Endodermal cell (in vitro differentiated cells): ENCODE data around the gene CNMD. TPM values are rescaled to one million over a fixed set of nuclear protein-coding genes. Genes with fewer than 3 reads are reported as not detected.
"Not testable (repeated sequence)": the region's sequence is repeated elsewhere in the genome, so short reads cannot be mapped to it uniquely, and the experiment has no call there.

Experiments used
- DNase-seq: peaks from one replicate; pipeline ENCODE4 v3.0.0-alpha.2; 2017
- H3K27ac ChIP-seq: 2 replicates; pipeline ENCODE4 v1.5.1; 2013; ENCODE audit warnings: mild to moderate bottlenecking, low read depth, low read length, moderate library complexity
- H3K27me3 ChIP-seq: 2 replicates; pipeline ENCODE4 v1.6.1; 2013; ENCODE audit warnings: mild to moderate bottlenecking, low read length, moderate library complexity; ENCODE audit not compliant: insufficient read depth, control insufficient read depth, poor library complexity, severe bottlenecking
- H3K36me3 ChIP-seq: 2 replicates; pipeline ENCODE4 v1.7.0; 2013; ENCODE audit warnings: mild to moderate bottlenecking, low read length, moderate library complexity; ENCODE audit not compliant: control insufficient read depth, insufficient read depth
- H3K4me1 ChIP-seq: one replicate; pipeline ENCODE4 v1.7.0; 2013; ENCODE audit warnings: low read length; ENCODE audit not compliant: control insufficient read depth, insufficient read depth
- H3K4me3 ChIP-seq: 2 replicates; pipeline ENCODE4 v1.5.1; 2013; ENCODE audit warnings: mild to moderate bottlenecking, low read length, moderate library complexity
- H3K9ac ChIP-seq: 2 replicates; pipeline ENCODE4 v1.6.1; 2013; ENCODE audit warnings: mild to moderate bottlenecking, low read length, moderate library complexity; ENCODE audit not compliant: poor library complexity, severe bottlenecking; ENCODE audit errors: extremely low read depth
- H3K9me3 ChIP-seq: 2 replicates; pipeline ENCODE4 v1.6.1; 2013; ENCODE audit warnings: mild to moderate bottlenecking, low read length, moderate library complexity; ENCODE audit not compliant: control insufficient read depth
- H3K27ac Mint-ChIP-seq: 2 replicates; pipeline ENCODE4 v1.8.0; 2020; ENCODE audit warnings: mixed read lengths
- H3K27me3 Mint-ChIP-seq: 2 replicates; pipeline ENCODE4 v1.8.0; 2021; ENCODE audit warnings: mild to moderate bottlenecking, mixed read lengths; ENCODE audit not compliant: insufficient read depth
- H3K36me3 Mint-ChIP-seq: 2 replicates; pipeline ENCODE4 v1.8.0; 2020; ENCODE audit warnings: low read depth, mixed read lengths
- H3K4me1 Mint-ChIP-seq: 2 replicates; pipeline ENCODE4 v1.8.0; 2020; ENCODE audit warnings: mixed read lengths
- H3K4me3 Mint-ChIP-seq: 2 replicates; pipeline ENCODE4 v1.8.0; 2020; ENCODE audit warnings: mild to moderate bottlenecking, moderate library complexity, mixed read lengths
- H3K9me3 Mint-ChIP-seq: 2 replicates; pipeline ENCODE4 v1.8.0; 2020; ENCODE audit warnings: mild to moderate bottlenecking, mixed read lengths
- CTCF ChIP-seq: fragments of 200-600 bp; sonication (generic); conservative IDR thresholded peaks from 2 replicates; pipeline ENCODE4 v1.5.0; 2021; ENCODE audit warnings: antibody characterized with exemption, mild to moderate bottlenecking
- WGBS, 2 experiments: methylation state at CpG; one replicate each; pipeline versions ENCODE4 v1.1.5 to v1.1.7; 2013; ENCODE audit warnings: missing lambda C conversion rate in 2 of 2, mixed read lengths in 1 of 2; ENCODE audit not compliant: insufficient coverage in 1 of 2, insufficient read length in 1 of 2; 5-methylcytosine and 5-hydroxymethylcytosine counted together
- total RNA-seq, 2 donors: library from RNA; stranded (reverse); fragmentation: NEBNext Ultra II Directional in 1 of 2; extraction: Animal tissue kit (Norgen Biotek cat#: 25700) in 1 of 2; gene quantifications; 2 replicates in 1 of 2; 3 replicates in 1 of 2; pipeline ENCODE4 v1.2.1, GENCODE V29; 2021

Gene CNMD
- total RNA-seq, 2 donors from 2014 or later: 1.2 to 3.3 TPM

- Mint-ChIP-seq H3K4me3 (no peak overlapping the region), H3K27me3 (peaks cover 2% of the 10 kb centered on the region), H3K9me3 (peaks cover 27% of the 10 kb centered on the region), H3K27ac (no peak overlapping the region), H3K36me3 (no peaks in the 10 kb centered on the region), H3K4me1 (peaks cover 21% of the 10 kb centered on the region)
- Histone ChIP-seq H3K36me3 (no peaks in the 10 kb centered on the region), H3K27ac (no peak overlapping the region), H3K9me3 (no peaks in the 10 kb centered on the region), H3K9ac (no peak overlapping the region), H3K4me1 (peaks cover 3% of the 10 kb centered on the region), H3K4me3 (no peak overlapping the region), H3K27me3 (no peaks in the 10 kb centered on the region)
- TF ChIP-seq CTCF: no peak
- DNase-seq: no peak
- WGBS, 2 experiments: 86 to 91% methylated on average over 1 to 3 of the region's 3 CpGs
Measured at GRCh38 chr13:52713894-52714293, 25.7 kb downstream of the CNMD start.

GRCh38 chr13:52712385-52712784 is 27.2 kb downstream of the CNMD start:
- Histone ChIP-seq H3K27ac (no peak overlapping the region), H3K9ac (no peak overlapping the region), H3K9me3 (no peaks in the 10 kb centered on the region), H3K4me3 (no peak overlapping the region), H3K36me3 (no peaks in the 10 kb centered on the region), H3K27me3 (no peaks in the 10 kb centered on the region), H3K4me1 (peaks cover 3% of the 10 kb centered on the region)
- peaks cover 15% of the 10 kb centered on the region for H3K9me3 Mint-ChIP-seq
- H3K4me3 Mint-ChIP-seq: no peak overlapping the region
- H3K4me1 Mint-ChIP-seq: peaks cover 21% of the 10 kb centered on the region
- no peak for TF ChIP-seq CTCF
- no peaks in the 10 kb centered on the region for H3K36me3 Mint-ChIP-seq
- no peaks in the 10 kb centered on the region for H3K27me3 Mint-ChIP-seq
- WGBS, 2 experiments: 59 to 66% methylated on average over 2 to 3 of the region's 3 CpGs
- no peak for DNase-seq
- H3K27ac Mint-ChIP-seq: no peak overlapping the region

- Mint-ChIP-seq H3K9me3 (peaks cover 4% of the 10 kb centered on the region), H3K36me3 (no peaks in the 10 kb centered on the region), H3K27me3 (no peaks in the 10 kb centered on the region), H3K4me1 (peaks cover 21% of the 10 kb centered on the region), H3K4me3 (no peak overlapping the region), H3K27ac (no peak overlapping the region)
- H3K9me3 ChIP-seq: no peaks in the 10 kb centered on the region
- H3K27me3 ChIP-seq: no peaks in the 10 kb centered on the region
- H3K36me3 ChIP-seq: no peaks in the 10 kb centered on the region
- WGBS, 2 experiments: 83% methylated on average over 2 to 3 of the region's 3 CpGs
- peaks cover 3% of the 10 kb centered on the region for H3K4me1 ChIP-seq
- DNase-seq: peak; percentile 79
- TF ChIP-seq CTCF: peak; percentile 63
- H3K9ac ChIP-seq: no peak overlapping the region
- H3K4me3 ChIP-seq: no peak overlapping the region
- H3K27ac ChIP-seq: no peak overlapping the region
Measured at GRCh38 chr13:52711286-52711685, 28.3 kb downstream of the CNMD start.

GRCh38 chr13:52708266-52708665 is 31.4 kb downstream of the CNMD start:
- H3K4me3 Mint-ChIP-seq, H3K9me3 Mint-ChIP-seq, H3K27ac ChIP-seq, H3K36me3 Mint-ChIP-seq, H3K4me3 ChIP-seq, H3K27me3 ChIP-seq, H3K27me3 Mint-ChIP-seq, DNase-seq, H3K9ac ChIP-seq, H3K36me3 ChIP-seq, H3K4me1 ChIP-seq, H3K9me3 ChIP-seq, H3K27ac Mint-ChIP-seq: not testable (repeated sequence)
- 90 to 92% methylated on average over 10 to 12 of the region's 12 CpGs for WGBS, 2 experiments
- H3K4me1 Mint-ChIP-seq: peaks cover 28% of the 10 kb centered on the region
